Measurements from ENCODE around the gene ZSWIM8. TPM values are rescaled to one million over a fixed set of nuclear protein-coding genes. Genes with fewer than 3 reads are reported as not detected.

Gene ZSWIM8
- total and polyA plus RNA-seq, 10 of the 15 experiments (the other 5 are each of a cell fraction or from before 2014, with no cell fraction given), result 7.8 to 47.1 (median 23.6) TPM

GRCh38 chr10:73779018-73779417, 6.4 kb upstream of the ZSWIM8 start:
- H3K79me2 ChIP-seq (ENCODE audit: control insufficient read depth, insufficient read depth, low read length), result peaks cover 76% of the 10 kb centered on the region
- ATAC-seq (no peak), FAIRE-seq (no peak), DNase-seq (ENCODE audit: low read depth, low spot score) (no peak)
- peaks cover 2 to 7% of the 10 kb centered on the region in 2 experiments; a peak in 3 of 4 replicates for H3K36me3 ChIP-seq (ENCODE audit: control insufficient read depth in 2 of 2, insufficient read depth in 2 of 2, low read length in 1 of 2)
- H3K4me2 ChIP-seq (ENCODE audit: control insufficient read depth, insufficient read depth), result no peak overlapping the region
- no peaks in the 10 kb centered on the region for H3K27me3 ChIP-seq (replicated peaks in 1 of 2; ENCODE audit: control insufficient read depth in 2 of 2, insufficient read depth in 2 of 2, low read length in 1 of 2)
- 95% methylated on average over 4 of the region's 5 CpGs for WGBS (ENCODE audit: insufficient coverage, insufficient replicate concordance, low lambda C conversion rate, missing lambda C conversion rate)
- BruUV-seq (replicated peaks), result no TSS peak
- H3K27ac ChIP-seq (ENCODE audit: control insufficient read depth, insufficient read depth), result no peak overlapping the region
- SMC1A ChIA-PET (ENCODE audit: uncharacterized antibody, unreplicated experiment), result interaction anchor here (0.9 to 2.3 kb wide), 2 partner anchors 25 to 48 kb away, joined by 3 to 6 read pairs; no protein-coding TSS in a partner anchor
- no peak overlapping the region for H3K9ac ChIP-seq (ENCODE audit: control insufficient read depth, insufficient read depth, low read length)
- CTCF ChIA-PET, result interaction anchor here (0.7 to 2.1 kb wide), 3 partner anchors 30 to 1342 kb away, joined by 3 to 6 read pairs (median 4); no protein-coding TSS in a partner anchor
- TF ChIP-seq TBL1XR1 (IDR thresholded peaks at IDR 0.05; ENCODE audit: low read depth, low read length) (no peak), HDGF (IDR thresholded peaks at IDR 0.05) (no peak), BRCA1 (IDR thresholded peaks at IDR 0.05; ENCODE audit: low read depth, low read length) (no peak), CTCF (IDR thresholded peaks at IDR 0.05 in 2 of 3, conservative IDR thresholded peaks at IDR 0.05 in 1 of 3; ENCODE audit: control insufficient read depth in 2 of 3, extremely low read depth in 1 of 3, insufficient read depth in 1 of 3, low read depth in 3 of 3, low read length in 3 of 3) (no peak), TCF3 (IDR thresholded peaks at IDR 0.05; ENCODE audit: borderline replicate concordance, insufficient read depth, low read depth, low read length) (no peak), ETV6 (conservative IDR thresholded peaks at IDR 0.05 in 1 of 2, IDR thresholded peaks at IDR 0.05 in 1 of 2; ENCODE audit: borderline replicate concordance in 1 of 2, low read depth in 1 of 2) (no peak), ZNF24 (IDR thresholded peaks at IDR 0.05) (no peak), TARDBP (IDR thresholded peaks at IDR 0.05; ENCODE audit: borderline replicate concordance) (no peak), STAT1 (conservative IDR thresholded peaks at IDR 0.05) (no peak), NR2F1 (conservative IDR thresholded peaks at IDR 0.05) (no peak), E2F8 (IDR thresholded peaks at IDR 0.05; ENCODE audit: low read depth, partially characterized antibody) (no peak), RELB (IDR thresholded peaks at IDR 0.05; ENCODE audit: low read depth) (no peak), CHD4 (IDR thresholded peaks at IDR 0.05) (no peak), MTA2 (IDR thresholded peaks at IDR 0.05; ENCODE audit: low read depth) (no peak), RCOR1 (conservative IDR thresholded peaks at IDR 0.05; ENCODE audit: low read depth, low read length) (no peak), SRF (IDR thresholded peaks at IDR 0.05; ENCODE audit: low read depth in 2 of 2, low read length in 2 of 2) (no peak), NFIC (IDR thresholded peaks at IDR 0.05; ENCODE audit: low read depth, low read length) (no peak), MYB (IDR thresholded peaks at IDR 0.05; ENCODE audit: borderline replicate concordance, low read depth, low read length) (no peak), GABPA (IDR thresholded peaks at IDR 0.05; ENCODE audit: low read depth) (no peak)
- peaks cover 5% of the 10 kb centered on the region for H3K4me1 ChIP-seq (ENCODE audit: control insufficient read depth, insufficient read depth, low read length)
- RAD21 ChIA-PET (ENCODE audit: unreplicated experiment), result interaction anchor here (0.7 to 1.7 kb wide), 3 partner anchors 16 to 98 kb away, joined by 3 to 8 read pairs (median 3); no protein-coding TSS in a partner anchor
- 0 out of 2 replicates have a peak overlapping the region, but pooled peaks have one; percentile 40 for H3K4me3 ChIP-seq
- in situ Hi-C loops (cut with MboI), result no loop called here
- intact Hi-C loops (cut with micrococcal nuclease; ENCODE audit: unreplicated experiment), result no loop called here
- POLR2A ChIA-PET, result interaction anchor here (0.6 to 1.3 kb wide), 6 partner anchors 8 to 912 kb away, joined by 4 to 8 read pairs (median 6); no protein-coding TSS in a partner anchor
- no peaks in the 10 kb centered on the region for H3K9me3 ChIP-seq (replicated peaks; ENCODE audit: control insufficient read depth, insufficient read depth, low read length)
- H4K20me1 ChIP-seq (ENCODE audit: control insufficient read depth, insufficient read depth), result no peaks in the 10 kb centered on the region
- no peak overlapping the region for H2AFZ ChIP-seq (ENCODE audit: control insufficient read depth, low read depth, low read length)

Data from GM12878 (cell line).